HepG2 (cell line): ENCODE data around the gene AKAP12. TPM values are rescaled to one million over a fixed set of nuclear protein-coding genes. Genes with fewer than 3 reads are reported as not detected.

Experiments used
- ATAC-seq: fragments of 200-7000 bp; cut with Tn5 transposase; 3 replicates; pipeline ENCODE4 v1.9.1; 2020; ENCODE audit warnings: mild to moderate bottlenecking, moderate library complexity
- BruUV-seq: library from RNA; stranded (reverse); fragments of 400-500 nt; replicated peaks from 2 replicates; lab custom pipeline; 2021; lab: Mats Ljungman, UMichigan
- CTCF ChIA-PET: fragments of 300-600 bp; formaldehyde crosslinking; extraction: SDS; loops from one replicate; lab custom pipeline; 2021; ENCODE audit warnings: low total read pairs, inconsistent platforms, low intra/inter-chr PET ratio; lab: Yijun Ruan, JAX
- POLR2A ChIA-PET: fragments of 350-600 bp; sonication (Branson Sonifier 250); formaldehyde crosslinking; loops from one replicate; lab custom pipeline; 2020; ENCODE audit warnings: antibody characterized with exemption, inconsistent platforms; lab: Yijun Ruan, JAX
- DNase-seq: peaks from one replicate; pipeline ENCODE4 v3.0.0-alpha.2; 2015; ENCODE audit warnings: low spot score
- FAIRE-seq: peaks from 3 replicates; lab custom pipeline; 2011; peaks lifted over from hg19 to GRCh38; lab: Jason Lieb, UNC
- H2AFZ ChIP-seq: one replicate; pipeline ENCODE4 v1.6.1; 2011; ENCODE audit warnings: low read length, inconsistent platforms
- H3K27ac ChIP-seq: fragments of 300-600 bp; 3 replicates; pipeline ENCODE4 v1.8.0; 2011; ENCODE audit warnings: mixed run types, mild to moderate bottlenecking, mixed read lengths, low read length, inconsistent platforms; ENCODE audit not compliant: insufficient read depth; ENCODE audit errors: extremely low read length
- H3K27me3 ChIP-seq, 2 experiments: fragments of 200-600 bp in 1 of 2; 2 replicates in 1 of 2; 3 replicates in 1 of 2; pipeline versions ENCODE4 v1.6.0 to v1.8.0; 2011; ENCODE audit warnings: low read length in 2 of 2, mild to moderate bottlenecking in 2 of 2, moderate library complexity in 2 of 2, inconsistent platforms in 1 of 2; ENCODE audit not compliant: insufficient read depth in 2 of 2, control insufficient read depth in 1 of 2
- H3K36me3 ChIP-seq, 2 experiments: fragments of 200-600 bp in 1 of 2; replicated peaks in 1 of 2; 2 replicates in 1 of 2; 3 replicates in 1 of 2; pipeline versions ENCODE4 v1.5.1 to v1.8.0; 2011; ENCODE audit warnings: low read length in 2 of 2, inconsistent platforms in 1 of 2; ENCODE audit not compliant: insufficient read depth in 2 of 2, control insufficient read depth in 1 of 2
- H3K4me1 ChIP-seq: 2 replicates; pipeline ENCODE4 v1.5.1; 2012; ENCODE audit warnings: low read length, inconsistent platforms; ENCODE audit not compliant: insufficient read depth
- H3K4me2 ChIP-seq: 2 replicates; pipeline ENCODE4 v1.6.0; 2011; ENCODE audit warnings: low read depth, low read length, inconsistent platforms
- H3K4me3 ChIP-seq, 3 experiments: fragments of 200-600 bp in 1 of 3; sonication (generic), shearing (Covaris generic) in 1 of 3; replicated peaks in 1 of 3; 2 replicates each; pipeline ENCODE4 v1.5.1; 2011 to 2016; ENCODE audit warnings: low read length in 3 of 3, inconsistent platforms in 2 of 3, low read depth in 2 of 3, mild to moderate bottlenecking in 2 of 3, control low read depth in 1 of 3, mixed read lengths in 1 of 3; ENCODE audit not compliant: insufficient read depth in 1 of 3
- H3K79me2 ChIP-seq: one replicate; pipeline ENCODE4 v1.6.1; 2011; ENCODE audit warnings: low read length, inconsistent platforms; ENCODE audit not compliant: insufficient read depth
- H3K9ac ChIP-seq: 2 replicates; pipeline ENCODE4 v1.6.0; 2011; ENCODE audit warnings: mild to moderate bottlenecking, low read depth, low read length, inconsistent platforms; ENCODE audit not compliant: insufficient read depth
- H3K9me3 ChIP-seq: 2 replicates; pipeline ENCODE4 v1.5.1; 2012; ENCODE audit warnings: mild to moderate bottlenecking, low read length
- H4K20me1 ChIP-seq: 2 replicates; pipeline ENCODE4 v1.6.0; 2011; ENCODE audit warnings: inconsistent platforms, mild to moderate bottlenecking, low read length, moderate library complexity; ENCODE audit not compliant: insufficient read depth
- HDAC2 ChIP-seq: sonication (generic); formaldehyde crosslinking; IDR thresholded peaks from 2 replicates; pipeline ENCODE4 v1.4.0; 2020; ENCODE audit warnings: missing genetic modification reagents
- HOXA7 ChIP-seq: sonication (generic); formaldehyde crosslinking; IDR thresholded peaks from 2 replicates; pipeline ENCODE4 v1.8.1; 2022; ENCODE audit warnings: mild to moderate bottlenecking, missing genetic modification reagents, moderate library complexity
- SIX4 ChIP-seq: sonication (generic); formaldehyde crosslinking; IDR thresholded peaks from 2 replicates; pipeline ENCODE4 v1.4.0; 2020; ENCODE audit warnings: missing genetic modification reagents
- SPEN ChIP-seq: sonication (generic); formaldehyde crosslinking; IDR thresholded peaks from 2 replicates; pipeline ENCODE4 v1.5.1; 2020; ENCODE audit warnings: low read depth, mild to moderate bottlenecking, missing genetic modification reagents
- ZBTB42 ChIP-seq: sonication (generic); formaldehyde crosslinking; IDR thresholded peaks from 2 replicates; pipeline ENCODE4 v1.5.0; 2020; ENCODE audit warnings: mild to moderate bottlenecking, missing genetic modification reagents
- ZFP37 ChIP-seq: sonication (generic); formaldehyde crosslinking; IDR thresholded peaks from 2 replicates; pipeline ENCODE4 v1.4.0; 2020; ENCODE audit warnings: missing genetic modification reagents, borderline replicate concordance
- ZFP82 ChIP-seq: sonication (generic); formaldehyde crosslinking; IDR thresholded peaks from 2 replicates; pipeline ENCODE4 v1.5.1; 2020; ENCODE audit warnings: mild to moderate bottlenecking, missing genetic modification reagents, borderline replicate concordance
- ZNF468 ChIP-seq: sonication (generic); formaldehyde crosslinking; IDR thresholded peaks from 2 replicates; pipeline ENCODE4 v1.8.0; 2022; ENCODE audit warnings: mild to moderate bottlenecking, moderate library complexity, missing genetic modification reagents
- ZNF772 ChIP-seq: sonication (generic); formaldehyde crosslinking; IDR thresholded peaks from 2 replicates; pipeline ENCODE4 v1.5.0; 2020; ENCODE audit warnings: mild to moderate bottlenecking, missing genetic modification reagents
- in situ Hi-C: cut with HindIII; loops from 2 replicates; pipeline ENCODE4 v1.10.0; 2017; ENCODE audit warnings: low pct_unique_long_range_greater_than_20kb; ENCODE audit not compliant: extremely low pct_ligation_motif_present
- intact Hi-C: fragments of 100-400 bp; cut with micrococcal nuclease; formaldehyde crosslinking; loops from one replicate; pipeline ENCODE4 v1.10.0; 2022; ENCODE audit not compliant: unreplicated experiment
- polyA plus RNA-seq, 8 experiments: library from polyadenylated mRNA; depleted of rRNA in 3 of 8; stranded (reverse) in 7 of 8; unstranded in 1 of 8; fragments of >200 nt; fragmentation: Illumina TruSeq in 4 of 8; extraction: Trizol in 4 of 8; gene quantifications; 2 replicates each; pipeline versions ENCODE4 v1.2.1 to v1.2.3, GENCODE V29; 2011 to 2016; ENCODE audit warnings: low read depth in 4 of 8, missing spikeins in 1 of 8, mixed read lengths in 1 of 8; ENCODE audit not compliant: insufficient read depth in 1 of 8
- total RNA-seq, 5 experiments: library from RNA; depleted of rRNA; stranded (reverse); fragments of >200 nt; fragmentation: Illumina TruSeq; extraction: Trizol; gene quantifications; 2 replicates each; pipeline ENCODE4 v1.2.3, GENCODE V29; 2016; ENCODE audit warnings: low read depth in 1 of 5
- TF ChIP-seq, protein P1 (sequence below): sonication (generic); formaldehyde crosslinking; IDR thresholded peaks from 2 replicates; pipeline ENCODE4 v1.8.0; 2022; ENCODE audit warnings: low read depth, missing genetic modification reagents

AKAP12 gene
- total and polyA plus RNA-seq, 2 of the 13 experiments (the other 11 are each of a cell fraction or from before 2014, with no cell fraction given) = 10.6 to 19.0 TPM

DNA sequence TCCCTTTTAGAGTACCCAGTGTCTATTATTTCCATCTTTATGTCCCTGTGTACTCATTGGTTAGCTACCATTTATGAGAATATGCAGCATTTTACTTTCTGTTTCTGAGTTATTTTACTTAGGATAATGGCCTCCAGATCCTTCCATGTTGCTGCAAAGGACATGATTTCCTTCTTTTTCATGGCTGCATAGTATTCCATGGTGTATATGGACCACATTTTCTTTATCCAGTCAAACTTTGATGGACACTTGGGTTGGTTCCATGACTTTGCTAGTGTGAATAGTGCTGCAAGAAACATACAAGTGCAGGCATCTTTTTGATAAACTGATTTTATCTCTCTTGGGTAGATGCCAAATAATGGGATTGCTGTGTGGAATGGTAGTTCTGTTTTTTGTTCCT, 96.2 kb downstream of the AKAP12 start:
- in situ Hi-C loops = loop anchor here (25.0 kb wide), 1 partner anchor 924 kb away; no protein-coding TSS in a partner anchor
- H4K20me1 ChIP-seq = no peaks in the 10 kb centered on the region
- no peaks in the 10 kb centered on the region for H3K9me3 ChIP-seq
- no peak overlapping the region for H3K4me3 ChIP-seq
- DNase-seq = no peak
- POLR2A ChIA-PET = interaction anchor here (2.0 kb wide), 1 partner anchor 10 kb away, joined by 12 read pairs; no protein-coding TSS in a partner anchor
- peaks cover 6% of the 10 kb centered on the region; the same call in 1 of the 2 replicates for H3K4me1 ChIP-seq
- H3K4me2 ChIP-seq = no peak overlapping the region
- no peak overlapping the region for H2AFZ ChIP-seq
- H3K9ac ChIP-seq = no peak overlapping the region
- H3K27me3 ChIP-seq = no peaks in the 10 kb centered on the region
- intact Hi-C loops = loop anchor here (1.0 kb wide), 3 partner anchors 322 to 518 kb away; no protein-coding TSS in a partner anchor
- TF ChIP-seq ZFP37 (CRISPR knock-in tag) = no peak
- TF ChIP-seq, protein P1, sequence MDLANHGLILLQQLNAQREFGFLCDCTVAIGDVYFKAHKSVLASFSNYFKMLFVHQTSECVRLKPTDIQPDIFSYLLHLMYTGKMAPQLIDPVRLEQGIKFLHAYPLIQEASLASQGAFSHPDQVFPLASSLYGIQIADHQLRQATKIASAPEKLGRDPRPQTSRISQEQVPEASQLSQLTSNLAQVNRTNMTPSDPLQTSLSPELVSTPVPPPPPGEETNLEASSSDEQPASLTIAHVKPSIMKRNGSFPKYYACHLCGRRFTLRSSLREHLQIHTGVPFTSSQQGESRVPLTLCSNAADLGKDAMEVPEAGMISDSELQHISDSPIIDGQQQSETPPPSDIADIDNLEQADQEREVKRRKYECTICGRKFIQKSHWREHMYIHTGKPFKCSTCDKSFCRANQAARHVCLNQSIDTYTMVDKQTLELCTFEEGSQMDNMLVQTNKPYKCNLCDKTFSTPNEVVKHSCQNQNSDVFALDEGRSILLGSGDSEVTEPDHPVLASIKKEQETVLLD (CRISPR knock-in tag) = no peak
- TF ChIP-seq SIX4 (CRISPR knock-in tag) = no peak
- TF ChIP-seq ZFP82 (CRISPR knock-in tag) = no peak
- no peak for TF ChIP-seq ZNF468
- TF ChIP-seq ZBTB42 (CRISPR knock-in tag) = no peak
- TF ChIP-seq HDAC2 (CRISPR knock-in tag) = no peak
- TF ChIP-seq HOXA7 (CRISPR knock-in tag) = no peak
- TF ChIP-seq SPEN (CRISPR knock-in tag) = no peak
- no peak for TF ChIP-seq ZNF772 (CRISPR knock-in tag)
- TF ChIP-seq, all 625 proteins: peak for 0
- no peaks in the 10 kb centered on the region for H3K79me2 ChIP-seq
- ATAC-seq (no peak), FAIRE-seq (peak; percentile 26)
- no peaks in the 10 kb centered on the region for H3K36me3 ChIP-seq
- no peak overlapping the region for H3K27ac ChIP-seq
- BruUV-seq = no TSS peak
- CTCF ChIA-PET = interaction anchor here (4.2 kb wide), 1 partner anchor 444 kb away, joined by 38 read pairs; no protein-coding TSS in a partner anchor
